Transverse colon (tissue), 4 donors: ENCODE data around the gene ATP5MC2.

Source experiments
- EP300 ChIP-seq: sonication (generic); formaldehyde crosslinking; IDR thresholded peaks from one replicate; pipeline ENCODE4 v1.6.1; 2017; ENCODE audit warnings: antibody characterized with exemption, low read depth
- POLR2A ChIP-seq: fragments of 450-650 bp; IDR thresholded peaks from one replicate; pipeline ENCODE4 v1.6.1; 2016; ENCODE audit warnings: antibody characterized with exemption, mild to moderate bottlenecking, moderate library complexity
- POLR2AphosphoS5 ChIP-seq, 3 donors: sonication (generic); formaldehyde crosslinking; IDR thresholded peaks; one replicate each; pipeline ENCODE4 v1.6.1; 2016; ENCODE audit warnings: antibody characterized with exemption in 3 of 3
- TF ChIP-seq, protein P1 (sequence below), 5 experiments: fragments of 200-600 bp in 3 of 5; fragments of 450-650 bp in 2 of 5; sonication (generic) in 3 of 5; IDR thresholded peaks; 1 replicate in 2 of 5; 2 replicates in 3 of 5; pipeline ENCODE4 v1.5.1; 2016 to 2017; ENCODE audit warnings: antibody characterized with exemption in 5 of 5, inconsistent platforms in 3 of 5, mild to moderate bottlenecking in 2 of 5, moderate library complexity in 1 of 5

- TF ChIP-seq, protein P1, sequence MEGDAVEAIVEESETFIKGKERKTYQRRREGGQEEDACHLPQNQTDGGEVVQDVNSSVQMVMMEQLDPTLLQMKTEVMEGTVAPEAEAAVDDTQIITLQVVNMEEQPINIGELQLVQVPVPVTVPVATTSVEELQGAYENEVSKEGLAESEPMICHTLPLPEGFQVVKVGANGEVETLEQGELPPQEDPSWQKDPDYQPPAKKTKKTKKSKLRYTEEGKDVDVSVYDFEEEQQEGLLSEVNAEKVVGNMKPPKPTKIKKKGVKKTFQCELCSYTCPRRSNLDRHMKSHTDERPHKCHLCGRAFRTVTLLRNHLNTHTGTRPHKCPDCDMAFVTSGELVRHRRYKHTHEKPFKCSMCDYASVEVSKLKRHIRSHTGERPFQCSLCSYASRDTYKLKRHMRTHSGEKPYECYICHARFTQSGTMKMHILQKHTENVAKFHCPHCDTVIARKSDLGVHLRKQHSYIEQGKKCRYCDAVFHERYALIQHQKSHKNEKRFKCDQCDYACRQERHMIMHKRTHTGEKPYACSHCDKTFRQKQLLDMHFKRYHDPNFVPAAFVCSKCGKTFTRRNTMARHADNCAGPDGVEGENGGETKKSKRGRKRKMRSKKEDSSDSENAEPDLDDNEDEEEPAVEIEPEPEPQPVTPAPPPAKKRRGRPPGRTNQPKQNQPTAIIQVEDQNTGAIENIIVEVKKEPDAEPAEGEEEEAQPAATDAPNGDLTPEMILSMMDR (IDR thresholded peaks at IDR 0.05) = no peak
- TF ChIP-seq POLR2A = no peak
- TF ChIP-seq POLR2AphosphoS5 (IDR thresholded peaks at IDR 0.05) = no peak
- TF ChIP-seq EP300 = no peak
Measured at GRCh38 chr12:53720946-53721345, 45.1 kb upstream of the ATP5MC2 start.
